Naive thymus-derived CD8-positive, alpha-beta T cell (primary cell): Measurements from ENCODE around the gene SLF1. TPM values are rescaled to one million over a fixed set of nuclear protein-coding genes. Genes with fewer than 3 reads are reported as not detected.

Experiments used
- ATAC-seq, 2 donors: fragments of 150-1000 bp; cut with Tn5 transposase in 1 of 2; sonication (Bioruptor Pico), chemical (Tn5 transposase) in 1 of 2; 1 replicate in 1 of 2; 2 replicates in 1 of 2; pipeline ENCODE4 v1.10.0; 2021; ENCODE audit warnings: mild to moderate bottlenecking in 2 of 2, moderate library complexity in 2 of 2
- POLR2A ChIA-PET: fragments of 350-600 bp; sonication (Branson Sonifier 250); formaldehyde crosslinking; loops from one replicate; lab custom pipeline; 2021; ENCODE audit warnings: antibody characterized with exemption; lab: Charles Lee
- DNase-seq, 10 donors: peaks; one replicate each; pipeline versions ENCODE4 v3.0.0 to v3.0.0-alpha.2; 2020 to 2022
- H3K27ac Mint-ChIP-seq, 10 donors: one replicate each; pipeline ENCODE4 v1.8.0; 2020 to 2022; ENCODE audit warnings: mild to moderate bottlenecking in 10 of 10, mixed read lengths in 10 of 10, moderate library complexity in 4 of 10, inconsistent platforms in 1 of 10
- H3K27me3 Mint-ChIP-seq, 5 donors: one replicate each; pipeline ENCODE4 v1.8.0; 2021 to 2022; ENCODE audit warnings: mixed read lengths in 5 of 5
- H3K36me3 Mint-ChIP-seq, 3 donors: one replicate each; pipeline ENCODE4 v1.8.0; 2020 to 2022; ENCODE audit warnings: mixed read lengths in 3 of 3, mild to moderate bottlenecking in 2 of 3, inconsistent platforms in 1 of 3
- H3K4me1 Mint-ChIP-seq, 4 donors: one replicate each; pipeline ENCODE4 v1.8.0; 2021 to 2022; ENCODE audit warnings: mixed read lengths in 4 of 4
- H3K4me3 Mint-ChIP-seq, 10 donors: one replicate each; pipeline ENCODE4 v1.8.0; 2020 to 2022; ENCODE audit warnings: mild to moderate bottlenecking in 10 of 10, mixed read lengths in 10 of 10, moderate library complexity in 6 of 10, inconsistent platforms in 1 of 10
- H3K9me3 Mint-ChIP-seq, 9 donors: one replicate each; pipeline ENCODE4 v1.8.0; 2020 to 2022; ENCODE audit warnings: mixed read lengths in 9 of 9, mild to moderate bottlenecking in 3 of 9, inconsistent platforms in 1 of 9, moderate library complexity in 1 of 9
- polyA plus RNA-seq, 3 donors: library from polyadenylated mRNA; unstranded; fragments of 300-500 nt; fragmentation: Illumina TruSeq; gene quantifications; one replicate each; pipeline ENCODE4 v1.2.3, GENCODE V29; 2021
- total RNA-seq, 8 experiments: library from RNA in 2 of 8; stranded (reverse) in 2 of 8; gene quantifications; one replicate each; pipeline ENCODE4 v1.2.3 and lab custom pipeline; 2021 to 2026

SLF1 gene
- total and polyA plus RNA-seq, 5 experiments from 2014 or later: 3.3 to 12.4 (median 7.9) TPM

DNA sequence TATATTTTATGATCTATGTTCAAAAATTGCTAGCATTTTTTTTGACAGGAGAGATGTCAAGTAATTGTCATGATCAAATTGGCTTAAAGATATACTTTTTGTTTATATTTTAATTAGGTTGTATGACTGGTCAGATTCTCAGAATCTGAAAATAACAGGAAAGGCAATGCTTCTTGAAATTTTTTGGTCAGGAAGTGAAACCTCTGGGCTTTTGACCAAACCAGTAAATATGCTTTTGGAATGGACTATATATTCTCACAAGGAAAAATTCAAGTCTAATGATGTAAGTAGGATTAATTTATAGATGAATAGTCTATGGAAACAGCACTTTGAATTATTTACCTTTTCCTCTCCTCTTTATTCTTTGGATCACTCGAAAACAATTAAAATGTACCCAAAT, 52.3 kb downstream of the SLF1 start:
- Mint-ChIP-seq H3K4me3 (no peak overlapping the region), H3K27me3 (no peaks in the 10 kb centered on the region), H3K36me3 (peaks cover 0 to 62% (median 27%) of the 10 kb centered on the region in 3 donors), H3K9me3 (no peaks in the 10 kb centered on the region), H3K4me1 (peaks cover 0 to 8% (median 1%) of the 10 kb centered on the region in 4 donors), H3K27ac (no peak overlapping the region)
- DNase-seq: no peak
- POLR2A ChIA-PET: no interaction called here
- no peak for ATAC-seq

DNA sequence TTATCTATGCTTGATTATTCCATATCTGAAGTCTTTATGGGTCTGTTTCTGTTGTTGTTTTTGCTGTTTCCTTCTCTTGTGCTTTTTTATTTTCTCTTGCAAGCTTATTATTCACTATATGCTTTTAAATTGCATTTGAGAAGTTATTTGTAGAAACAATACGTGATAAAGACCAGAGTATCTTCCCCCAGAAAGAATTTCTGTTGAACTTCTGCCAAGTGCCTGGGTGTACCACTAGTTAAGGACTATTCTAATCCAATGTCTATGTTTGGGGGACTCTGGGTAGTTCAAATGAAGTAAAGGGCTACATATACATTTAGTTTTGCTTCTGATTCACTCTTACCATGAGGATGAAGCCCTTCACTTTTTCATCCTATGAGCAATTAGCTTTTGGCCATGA, 54.3 kb downstream of the SLF1 start:
- Mint-ChIP-seq H3K9me3 (no peaks in the 10 kb centered on the region), H3K27ac (peak overlapping the region in 1 of 10 donors; percentile 10), H3K4me3 (no peak overlapping the region), H3K4me1 (peaks cover 0 to 8% (median 1%) of the 10 kb centered on the region in 4 donors), H3K36me3 (peaks cover 0 to 56% (median 21%) of the 10 kb centered on the region in 3 donors), H3K27me3 (no peaks in the 10 kb centered on the region)
- ATAC-seq (no peak), DNase-seq (no peak)
- POLR2A ChIA-PET: no interaction called here

- peaks cover 0 to 8% (median under 1%) of the 10 kb centered on the region in 4 donors for H3K4me1 Mint-ChIP-seq
- POLR2A ChIA-PET: no interaction called here
- no peaks in the 10 kb centered on the region for H3K27me3 Mint-ChIP-seq
- no peak overlapping the region for H3K4me3 Mint-ChIP-seq
- peaks cover 0 to 56% (median 17%) of the 10 kb centered on the region in 3 donors for H3K36me3 Mint-ChIP-seq
- DNase-seq (no peak), ATAC-seq (no peak)
- H3K27ac Mint-ChIP-seq: no peak overlapping the region
- no peaks in the 10 kb centered on the region for H3K9me3 Mint-ChIP-seq
Observed at GRCh38 chr5:94674490-94675382, 56.3 kb downstream of the SLF1 start.

DNA sequence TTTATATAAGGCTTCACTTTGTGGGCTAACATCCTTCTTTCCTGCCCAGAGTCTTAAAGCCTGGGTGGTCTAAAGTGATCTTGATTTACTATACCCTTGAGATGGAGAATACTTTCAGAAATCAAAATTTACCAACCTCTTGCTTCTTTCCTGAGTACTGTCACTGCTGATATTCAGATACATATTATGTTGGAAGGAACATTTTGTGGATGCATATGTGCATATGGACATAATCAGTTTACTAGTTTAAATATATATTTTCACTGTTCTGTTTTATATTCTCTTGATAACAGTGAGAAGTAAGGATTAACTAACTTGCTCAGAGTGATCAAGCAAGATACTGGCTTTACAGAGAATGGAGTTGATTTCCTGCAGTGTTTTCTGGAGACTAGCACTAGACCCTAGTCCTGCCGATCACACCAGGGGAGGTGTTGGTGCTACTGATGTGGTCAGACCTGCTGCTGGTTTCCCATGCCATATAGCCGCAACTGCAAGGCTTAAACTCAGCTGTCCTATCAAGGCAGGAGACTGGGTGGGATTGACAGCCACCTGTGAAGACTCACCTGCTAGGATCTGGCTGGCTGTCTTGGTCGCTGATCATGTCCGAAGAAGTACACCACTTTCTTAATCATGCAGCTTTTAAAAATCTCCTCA, 57.6 kb downstream of the SLF1 start:
- H3K4me3 Mint-ChIP-seq: no peak overlapping the region
- H3K4me1 Mint-ChIP-seq: peaks cover 0 to 8% (median under 1%) of the 10 kb centered on the region in 4 donors
- DNase-seq (no peak), ATAC-seq (no peak)
- no peaks in the 10 kb centered on the region for H3K27me3 Mint-ChIP-seq
- H3K9me3 Mint-ChIP-seq: no peaks in the 10 kb centered on the region
- peaks cover 0 to 58% (median 17%) of the 10 kb centered on the region in 3 donors for H3K36me3 Mint-ChIP-seq
- POLR2A ChIA-PET: no interaction called here
- H3K27ac Mint-ChIP-seq: no peak overlapping the region

DNA sequence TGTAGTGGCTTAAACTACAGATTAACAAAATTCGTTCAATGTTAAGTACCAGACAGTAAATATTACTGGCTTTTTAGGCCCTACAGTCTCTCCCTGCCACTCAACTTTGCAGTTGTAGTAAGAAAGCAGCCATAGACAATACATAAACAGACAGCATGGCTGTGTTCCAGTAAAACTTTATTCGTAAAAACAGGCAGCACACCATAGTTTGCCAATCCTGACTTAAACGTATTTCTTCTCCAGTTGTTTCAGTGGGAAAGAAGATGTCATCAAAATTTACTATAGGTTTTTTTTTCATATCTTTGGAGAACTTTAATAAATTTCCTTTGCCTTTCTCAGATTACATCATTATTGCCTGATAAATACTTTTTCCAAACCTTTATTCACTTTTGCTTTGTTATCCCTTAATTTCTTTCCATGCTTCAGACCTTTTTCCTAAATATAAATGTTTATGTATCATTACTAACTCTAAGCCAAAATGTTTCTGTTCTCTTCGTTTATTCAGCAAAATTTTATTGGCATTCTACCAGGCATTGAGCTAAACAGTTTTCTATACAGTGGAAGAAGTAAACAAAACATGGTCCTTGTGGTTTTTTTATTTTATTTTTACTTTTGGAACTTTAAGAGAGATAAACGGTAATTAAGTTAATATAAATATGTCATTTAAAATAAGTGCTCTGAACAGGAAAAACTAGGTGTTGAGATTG, 64.5 kb downstream of the SLF1 start:
- POLR2A ChIA-PET: no interaction called here
- Mint-ChIP-seq H3K9me3 (no peaks in the 10 kb centered on the region), H3K27ac (no peak overlapping the region), H3K36me3 (peaks cover 0 to 65% (median 4%) of the 10 kb centered on the region in 3 donors), H3K27me3 (no peaks in the 10 kb centered on the region), H3K4me3 (no peak overlapping the region), H3K4me1 (no peaks in the 10 kb centered on the region)
- DNase-seq (no peak), ATAC-seq (no peak)

DNA sequence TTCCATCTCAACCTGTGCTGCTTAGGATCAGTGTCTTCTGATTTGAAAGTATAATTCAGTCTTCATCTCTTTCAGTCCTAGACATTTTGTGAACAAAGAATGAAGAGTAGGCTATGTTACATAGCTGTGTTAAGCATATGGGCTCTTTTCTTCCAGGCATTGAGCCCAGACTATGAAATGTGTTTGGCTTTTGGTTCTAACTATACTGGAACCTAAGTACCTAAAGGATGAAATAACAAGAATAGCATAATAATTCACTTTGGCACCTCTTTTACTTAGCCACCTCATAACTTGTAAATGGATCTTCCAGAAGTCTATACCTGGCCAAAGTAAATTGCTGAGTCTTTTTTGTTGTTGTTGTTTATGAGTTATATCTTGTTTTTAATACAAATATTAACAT, 71.4 kb downstream of the SLF1 start:
- Mint-ChIP-seq H3K27ac (no peak overlapping the region), H3K36me3 (peaks cover 0 to 76% (median 29%) of the 10 kb centered on the region in 3 donors), H3K9me3 (no peaks in the 10 kb centered on the region), H3K4me3 (no peak overlapping the region), H3K4me1 (peaks cover 0 to 4% (median 0%) of the 10 kb centered on the region in 4 donors), H3K27me3 (no peaks in the 10 kb centered on the region)
- DNase-seq: no peak
- POLR2A ChIA-PET: no interaction called here
- ATAC-seq: no peak

- no peaks in the 10 kb centered on the region for H3K27me3 Mint-ChIP-seq
- H3K9me3 Mint-ChIP-seq: no peaks in the 10 kb centered on the region
- no peak overlapping the region for H3K4me3 Mint-ChIP-seq
- POLR2A ChIA-PET: no interaction called here
- no peak for ATAC-seq
- DNase-seq: no peak
- peaks cover 0 to 4% (median 0%) of the 10 kb centered on the region in 4 donors for H3K4me1 Mint-ChIP-seq
- H3K36me3 Mint-ChIP-seq: peaks cover 0 to 75% (median 33%) of the 10 kb centered on the region in 3 donors
- H3K27ac Mint-ChIP-seq: no peak overlapping the region
Observed at GRCh38 chr5:94690778-94691177, 72.3 kb downstream of the SLF1 start.

- no peaks in the 10 kb centered on the region for H3K27me3 Mint-ChIP-seq
- DNase-seq (no peak), ATAC-seq (no peak)
- no peaks in the 10 kb centered on the region for H3K9me3 Mint-ChIP-seq
- no peak overlapping the region for H3K4me3 Mint-ChIP-seq
- H3K27ac Mint-ChIP-seq: no peak overlapping the region
- peaks cover 0 to 74% (median 33%) of the 10 kb centered on the region in 3 donors for H3K36me3 Mint-ChIP-seq
- peaks cover 0 to 4% (median 0%) of the 10 kb centered on the region in 4 donors for H3K4me1 Mint-ChIP-seq
- POLR2A ChIA-PET: no interaction called here
Observed at GRCh38 chr5:94691291-94691690, 72.8 kb downstream of the SLF1 start.

- Mint-ChIP-seq H3K27me3 (no peaks in the 10 kb centered on the region), H3K4me3 (no peak overlapping the region), H3K36me3 (peaks cover 0 to 69% (median 31%) of the 10 kb centered on the region in 3 donors), H3K9me3 (no peaks in the 10 kb centered on the region), H3K27ac (no peak overlapping the region), H3K4me1 (peaks cover 0 to 4% (median 0%) of the 10 kb centered on the region in 4 donors)
- ATAC-seq (no peak), DNase-seq (no peak)
- POLR2A ChIA-PET: no interaction called here
Observed at GRCh38 chr5:94691949-94692348, 73.5 kb downstream of the SLF1 start.

DNA sequence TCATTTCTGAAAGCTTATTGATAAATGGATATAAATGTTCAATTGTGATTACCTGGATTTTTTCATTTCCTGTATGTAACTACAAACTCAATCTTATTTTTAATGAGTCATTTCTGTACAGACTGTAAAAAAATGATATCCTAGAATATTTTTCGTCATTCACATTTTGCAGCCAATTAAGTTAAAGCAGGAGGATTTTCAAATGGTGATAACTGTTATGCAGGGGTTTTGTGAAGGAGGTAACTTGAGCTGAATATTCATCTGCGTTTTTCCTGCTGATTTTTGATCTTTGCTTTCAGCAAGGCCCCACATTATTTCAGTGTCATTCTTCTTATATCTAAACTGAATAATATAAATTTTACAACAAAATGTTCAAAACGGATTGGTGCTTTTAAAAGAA, 74.1 kb downstream of the SLF1 start:
- Mint-ChIP-seq H3K9me3 (no peaks in the 10 kb centered on the region), H3K27ac (no peak overlapping the region), H3K4me1 (peaks cover 0 to 4% (median 0%) of the 10 kb centered on the region in 4 donors), H3K36me3 (peaks cover 0 to 63% (median 29%) of the 10 kb centered on the region in 3 donors), H3K27me3 (no peaks in the 10 kb centered on the region), H3K4me3 (no peak overlapping the region)
- POLR2A ChIA-PET: no interaction called here
- DNase-seq: no peak
- ATAC-seq: no peak

GRCh38 chr5:94693043-94693822, 74.8 kb downstream of the SLF1 start:
- Mint-ChIP-seq H3K4me1 (peaks cover 0 to 4% (median 0%) of the 10 kb centered on the region in 4 donors), H3K27ac (no peak overlapping the region), H3K27me3 (no peaks in the 10 kb centered on the region), H3K36me3 (peaks cover 0 to 65% (median 29%) of the 10 kb centered on the region in 3 donors), H3K9me3 (no peaks in the 10 kb centered on the region), H3K4me3 (no peak overlapping the region)
- DNase-seq (peak in 3 of 10 donors; percentile 4 to 28 (median 17)), ATAC-seq (peak in 1 of 2 donors; percentile 37)
- POLR2A ChIA-PET: no interaction called here

DNA sequence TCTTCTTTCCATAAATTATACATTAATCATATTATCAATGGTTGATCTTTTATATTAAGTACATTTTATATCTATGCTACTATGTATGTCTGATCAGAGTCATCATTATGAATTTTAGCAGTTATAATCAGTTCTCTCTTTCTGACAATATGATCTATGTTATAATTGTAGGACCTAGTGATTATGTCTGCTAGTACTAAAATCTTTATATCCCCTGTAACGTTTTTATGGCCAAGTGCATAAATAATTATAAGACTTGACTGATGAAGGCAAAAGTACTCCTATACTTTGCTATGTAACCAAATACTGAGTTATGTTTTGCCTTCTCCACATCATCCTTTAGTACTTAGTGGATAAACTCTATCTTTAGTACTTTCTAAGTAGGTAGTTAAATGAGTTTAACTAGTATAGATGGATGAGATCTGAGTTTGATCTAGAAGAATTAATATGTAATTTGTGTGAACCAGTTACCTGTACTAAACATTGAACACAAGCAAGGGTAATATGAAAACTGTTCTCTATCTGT, 75.4 kb downstream of the SLF1 start:
- H3K27me3 Mint-ChIP-seq: no peaks in the 10 kb centered on the region
- H3K36me3 Mint-ChIP-seq: peaks cover 0 to 60% (median 26%) of the 10 kb centered on the region in 3 donors
- DNase-seq (no peak), ATAC-seq (no peak)
- POLR2A ChIA-PET: no interaction called here
- no peaks in the 10 kb centered on the region for H3K9me3 Mint-ChIP-seq
- no peak overlapping the region for H3K4me3 Mint-ChIP-seq
- no peak overlapping the region for H3K27ac Mint-ChIP-seq
- H3K4me1 Mint-ChIP-seq: peaks cover 0 to 4% (median 0%) of the 10 kb centered on the region in 4 donors
